ENCODE measurements around the gene TCEAL3.
"Not testable (repeated sequence)": the region's sequence is repeated elsewhere in the genome, so short reads cannot be mapped to it uniquely, and the experiment has no call there.

Gene TCEAL3, protein sequence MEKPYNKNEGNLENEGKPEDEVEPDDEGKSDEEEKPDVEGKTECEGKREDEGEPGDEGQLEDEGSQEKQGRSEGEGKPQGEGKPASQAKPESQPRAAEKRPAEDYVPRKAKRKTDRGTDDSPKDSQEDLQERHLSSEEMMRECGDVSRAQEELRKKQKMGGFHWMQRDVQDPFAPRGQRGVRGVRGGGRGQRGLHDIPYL

DNA sequence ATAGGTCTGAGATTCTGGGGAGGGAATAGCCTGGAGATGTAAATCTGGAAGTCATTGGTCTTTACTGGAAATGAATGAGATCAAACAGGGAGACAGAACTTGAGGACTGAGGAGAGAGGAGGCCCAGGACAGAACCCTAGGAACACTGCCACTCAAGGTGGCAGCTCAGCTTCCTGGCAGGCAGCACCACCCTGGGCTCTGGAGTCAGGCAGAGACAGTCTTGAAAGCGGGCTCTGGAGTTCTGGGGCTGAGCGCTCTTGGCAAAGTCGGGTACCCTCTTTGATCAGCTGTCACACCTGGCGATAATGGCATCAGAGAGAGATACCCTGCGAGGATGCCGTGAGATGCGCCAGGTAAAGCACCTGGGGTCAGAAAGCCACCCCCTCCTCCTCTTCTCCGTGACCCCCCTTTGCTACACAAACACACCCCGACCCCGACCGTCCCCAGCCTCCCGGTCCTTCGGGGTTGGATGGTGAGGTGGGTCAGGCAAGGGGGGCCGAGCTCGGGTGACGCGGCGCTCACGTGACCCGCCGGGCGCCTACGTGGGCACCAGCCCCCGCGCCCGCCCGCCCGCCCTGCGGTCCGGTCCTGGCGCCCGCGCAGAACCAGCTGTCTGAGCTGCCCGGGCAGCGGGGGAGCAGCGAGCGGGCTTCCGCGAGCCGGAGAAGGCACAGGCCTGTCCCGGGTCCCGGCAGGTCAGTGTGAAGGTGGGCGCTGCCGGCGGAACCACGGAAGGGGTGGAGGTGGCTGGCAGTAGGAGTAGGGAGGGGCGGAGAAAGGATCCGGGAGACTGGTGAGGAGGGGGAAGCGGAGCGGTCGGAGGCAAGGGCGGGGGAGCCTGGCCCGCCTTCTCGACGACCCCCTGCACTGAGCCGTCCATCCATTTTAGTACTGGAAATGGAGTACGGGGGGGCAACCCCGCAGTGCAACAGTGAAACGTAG lies at the start of gene TCEAL3:
Gene TCEAL3, plus strand, starts transcription at position 600 of the 942 bp plus-strand sequence. CDS start 1,102 bp downstream, outside the sequence.
- peak; percentile 36 for DNase-seq

DNA sequence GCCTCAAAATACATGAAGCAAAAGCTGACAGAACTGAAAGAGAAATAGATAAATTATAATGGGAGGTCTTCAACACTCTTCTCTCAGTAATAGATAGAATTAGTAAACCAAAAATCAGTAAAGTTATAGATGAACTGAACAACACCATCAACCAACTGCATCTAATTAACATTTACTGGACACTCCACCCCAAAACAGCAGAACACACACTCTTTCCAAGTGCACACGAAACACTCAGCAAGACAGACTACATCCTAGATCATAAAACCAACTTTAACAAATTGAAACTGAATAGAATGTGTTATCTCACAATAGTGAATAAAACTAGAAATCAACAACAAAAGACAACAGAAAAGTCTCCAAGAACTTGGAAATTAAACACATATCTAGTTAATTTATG lies 47.5 kb upstream of the TCEAL3 start:
- no peak for DNase-seq

- no peak for DNase-seq
Measured at GRCh38 chrX:103562801-103563200, 45.0 kb upstream of the TCEAL3 start.

- no peak for DNase-seq
Measured at GRCh38 chrX:103565197-103565596, 42.6 kb upstream of the TCEAL3 start.

DNA sequence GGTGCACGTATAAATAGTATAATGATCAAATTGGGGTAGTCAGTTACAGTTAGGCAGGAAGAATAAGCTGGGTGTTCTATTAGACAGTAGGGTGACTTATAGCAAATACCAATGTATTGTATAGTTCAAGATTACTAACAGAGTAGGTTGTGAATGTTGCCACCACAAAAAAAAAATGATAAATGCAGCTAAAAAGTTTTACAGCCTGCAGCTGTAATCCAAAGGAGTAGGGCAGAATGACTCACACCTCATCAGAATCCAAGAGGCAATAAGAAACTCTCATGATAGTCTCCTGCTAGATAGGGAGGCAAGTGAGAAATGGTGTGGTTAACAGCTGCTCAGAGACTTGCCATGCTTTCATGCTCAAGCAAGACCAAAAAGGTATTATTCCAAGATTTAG lies 42.0 kb upstream of the TCEAL3 start:
- DNase-seq = no peak

GRCh38 chrX:103571121-103571520 lies 36.6 kb upstream of the TCEAL3 start:
- no peak for DNase-seq

- no peak for DNase-seq
Measured at GRCh38 chrX:103571726-103572125, 36.0 kb upstream of the TCEAL3 start.

- no peak for DNase-seq
Measured at GRCh38 chrX:103573202-103573601, 34.6 kb upstream of the TCEAL3 start.

DNA sequence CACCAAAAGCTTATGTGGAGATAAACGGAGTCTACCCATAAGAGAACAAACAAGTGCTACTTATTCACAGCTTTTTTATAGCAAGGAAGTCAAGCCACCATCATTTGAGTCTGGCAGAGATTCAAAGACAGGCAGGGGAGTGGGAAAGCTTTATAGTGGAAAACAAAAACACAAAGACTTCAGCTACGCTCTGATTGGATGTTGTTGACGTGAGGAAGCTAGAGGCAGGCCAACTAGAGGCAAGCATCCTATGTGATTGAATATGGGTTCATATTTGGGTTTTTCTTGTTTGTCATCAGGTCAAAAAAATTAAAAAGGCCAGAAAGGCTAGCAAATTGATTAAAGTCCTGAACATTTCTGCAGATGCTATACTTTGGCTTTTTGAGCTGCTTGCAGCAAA lies 23.2 kb upstream of the TCEAL3 start:
- peak; percentile 26 for DNase-seq

DNA sequence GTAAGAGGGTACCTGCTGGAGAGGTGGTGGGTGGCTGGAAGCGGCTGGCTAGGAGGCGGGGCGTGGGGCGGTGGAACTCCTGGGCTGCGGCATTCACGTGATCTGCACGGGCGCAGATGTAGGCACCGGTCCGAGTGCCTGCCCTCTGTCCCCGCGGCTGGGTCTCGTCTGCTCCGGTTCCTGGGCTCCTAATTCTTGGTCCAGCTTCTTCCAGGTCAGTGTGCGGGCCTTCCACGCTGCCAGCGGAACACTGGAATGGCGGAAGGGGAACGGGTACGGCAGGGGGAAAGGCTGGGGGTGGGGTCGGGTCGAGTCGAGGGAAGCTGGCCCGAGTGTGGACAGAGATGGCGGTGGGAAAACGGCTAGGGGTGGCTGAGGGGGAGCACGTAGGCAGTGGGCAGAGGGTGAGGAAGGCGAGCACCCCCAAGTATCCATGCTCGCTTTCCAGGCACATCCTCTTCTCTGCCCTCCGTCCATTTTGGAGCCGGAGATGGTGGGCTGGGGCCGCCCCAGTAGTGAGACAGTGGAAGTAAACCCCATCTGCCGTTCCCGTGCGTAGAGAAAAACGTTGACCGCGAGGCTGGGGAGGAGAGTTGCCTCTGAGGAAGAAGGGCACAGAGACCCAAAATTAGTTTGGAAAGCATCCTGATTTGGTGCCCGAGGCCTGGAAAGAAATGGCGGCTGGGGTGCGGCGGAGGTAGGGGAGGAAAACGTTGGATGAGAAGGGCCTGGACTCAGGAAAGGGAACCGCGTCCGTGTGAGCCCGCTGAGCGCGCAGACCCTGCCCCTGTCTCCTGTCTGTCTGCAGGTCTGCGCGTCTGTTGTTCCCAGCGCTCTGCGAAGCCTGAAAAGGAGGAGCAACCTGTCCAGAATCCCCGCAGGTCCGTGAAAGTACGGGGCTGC lies 22.1 kb upstream of the TCEAL3 start, which contains the start of gene TCEAL4:
Gene TCEAL4, plus strand, starts transcription at position 105 of the 903 bp plus-strand sequence. CDS start 1,161 bp downstream, outside the sequence.
- peak; percentile 41 for DNase-seq

DNA sequence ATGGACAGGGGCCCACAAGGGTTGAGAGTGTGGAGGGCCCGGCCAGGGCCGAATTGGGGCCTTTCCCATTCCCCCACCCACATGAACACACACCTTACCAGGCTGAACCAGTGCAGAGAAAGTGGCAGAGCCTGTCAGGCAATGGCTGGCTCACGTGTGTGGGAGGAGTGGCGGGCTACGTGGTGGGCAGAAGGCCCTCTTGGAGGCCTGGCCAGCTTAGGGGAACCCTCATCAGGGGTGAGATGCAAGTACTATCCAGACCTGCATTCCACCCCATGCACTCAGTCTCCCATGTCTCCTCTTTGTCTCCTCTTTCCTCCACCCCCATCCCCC lies 21.5 kb upstream of the TCEAL3 start:
- DNase-seq = no peak

GRCh38 chrX:103586659-103587058 lies 21.1 kb upstream of the TCEAL3 start:
- no peak for DNase-seq

DNA sequence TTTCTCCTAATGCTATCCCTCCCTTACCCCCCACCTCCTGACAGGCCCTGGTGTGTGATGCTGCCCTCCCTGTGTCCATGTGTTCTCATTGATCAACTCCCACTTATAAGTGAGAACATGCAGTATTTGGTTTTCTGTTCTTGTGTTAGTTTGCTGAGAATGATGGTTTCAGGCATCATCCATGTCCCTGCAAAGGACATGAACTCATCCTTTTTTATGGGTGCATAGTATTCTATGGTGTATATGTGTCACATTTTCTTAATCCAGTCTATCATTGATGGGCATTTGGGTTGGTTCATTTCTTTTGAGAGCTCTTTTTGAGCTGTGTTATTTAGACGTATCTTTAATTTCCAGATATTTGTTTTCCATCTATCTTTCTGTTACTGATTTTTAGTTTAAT lies 15.5 kb upstream of the TCEAL3 start:
- not testable (repeated sequence) for DNase-seq

GRCh38 chrX:103595202-103595601 lies 12.6 kb upstream of the TCEAL3 start:
- DNase-seq = not testable (repeated sequence)

GRCh38 chrX:103608306-103608963 lies 672 bp downstream of the TCEAL3 start:
- no peak for DNase-seq

- no peak for DNase-seq
Measured at GRCh38 chrX:103610282-103610681, 2.5 kb downstream of the TCEAL3 start.

GRCh38 chrX:103613362-103613890 lies 5.7 kb downstream of the TCEAL3 start:
- no peak for DNase-seq

DNA sequence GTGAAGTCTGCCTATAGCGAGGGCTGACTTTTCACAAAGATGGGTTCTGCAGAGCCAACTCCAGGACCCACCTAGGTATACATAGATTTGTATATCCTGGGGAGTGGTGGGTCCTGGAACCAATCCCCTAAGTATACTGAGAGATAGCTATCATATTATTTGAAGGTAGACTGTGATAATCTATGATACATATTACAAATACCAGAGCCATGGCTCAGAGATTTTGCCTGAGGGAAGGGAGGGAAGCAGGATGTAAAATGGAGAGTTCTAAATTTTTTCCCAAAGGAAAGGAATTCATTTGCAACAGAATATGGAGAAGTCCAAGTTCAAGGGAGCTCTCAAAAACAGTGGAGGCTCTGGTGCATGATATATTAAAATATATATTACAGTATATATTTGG lies 7.2 kb downstream of the TCEAL3 start:
- no peak for DNase-seq

- DNase-seq = no peak
Measured at GRCh38 chrX:103615781-103616371, 8.1 kb downstream of the TCEAL3 start.

- DNase-seq = no peak
Measured at GRCh38 chrX:103616676-103617186, 9.0 kb downstream of the TCEAL3 start.

GRCh38 chrX:103624111-103624510 lies 16.3 kb downstream of the TCEAL3 start:
- DNase-seq = no peak

- no peak for DNase-seq
Measured at GRCh38 chrX:103626855-103627254, 19.1 kb downstream of the TCEAL3 start.

All from NCI-H1694 (cell line).